Breast epithelium (tissue), 4 donors: ENCODE measurements around the gene ARHGEF4. TPM values are rescaled to one million over a fixed set of nuclear protein-coding genes. Genes with fewer than 3 reads are reported as not detected.

Source experiments
- DNase-seq, 2 donors: peaks; one replicate each; pipeline ENCODE4 v3.0.0-alpha.2; 2019; ENCODE audit warnings: low spot score in 2 of 2
- H3K27ac ChIP-seq, 2 donors: fragments of 200-600 bp; sonication (generic) in 1 of 2; one replicate each; pipeline ENCODE4 v1.5.1; 2016 to 2019; ENCODE audit warnings: mild to moderate bottlenecking in 1 of 2
- H3K27me3 ChIP-seq, 2 donors: fragments of 200-600 bp; sonication (generic) in 1 of 2; one replicate each; pipeline versions ENCODE4 v1.5.1 to v1.6.0; 2017 to 2019; ENCODE audit warnings: control low read depth in 1 of 2, mild to moderate bottlenecking in 1 of 2
- H3K36me3 ChIP-seq: fragments of 200-600 bp; one replicate; pipeline ENCODE4 v1.5.1; 2019
- H3K4me1 ChIP-seq, 2 donors: fragments of 200-600 bp; sonication (generic); one replicate each; pipeline ENCODE4 v1.5.1; 2016 to 2019; ENCODE audit warnings: control low read depth in 1 of 2
- H3K4me3 ChIP-seq, 3 donors: fragments of 200-600 bp; sonication (generic); 1 replicate in 2 of 3; 2 replicates in 1 of 3; pipeline ENCODE4 v1.5.1; 2016 to 2019; ENCODE audit warnings: mild to moderate bottlenecking in 3 of 3, moderate library complexity in 2 of 3
- H3K9me3 ChIP-seq, 2 donors: fragments of 200-600 bp; sonication (generic) in 1 of 2; one replicate each; pipeline ENCODE4 v1.5.1; 2016 to 2019; ENCODE audit warnings: control low read depth in 1 of 2
- CTCF ChIP-seq, 3 donors: fragments of 450-650 bp; IDR thresholded peaks; one replicate each; pipeline ENCODE4 v1.5.1; 2016 to 2017; ENCODE audit warnings: antibody characterized with exemption in 3 of 3, mild to moderate bottlenecking in 3 of 3, moderate library complexity in 3 of 3
- POLR2A ChIP-seq: fragments of 450-650 bp; IDR thresholded peaks from one replicate; pipeline ENCODE4 v1.6.1; 2016; ENCODE audit warnings: antibody characterized with exemption, mild to moderate bottlenecking, moderate library complexity
- POLR2AphosphoS5 ChIP-seq, 3 donors: sonication (generic); formaldehyde crosslinking; IDR thresholded peaks; one replicate each; pipeline ENCODE4 v1.6.1; 2017; ENCODE audit warnings: antibody characterized with exemption in 3 of 3
- intact Hi-C: fragments of 100-400 bp; cut with DNase I; formaldehyde crosslinking; loops from one replicate; pipeline ENCODE4 v1.15.1; 2023; ENCODE audit warnings: low total_unique reads
- total RNA-seq, 3 donors: library from RNA; depleted of rRNA; stranded (reverse); fragments of >200 nt; gene quantifications; one replicate each; pipeline ENCODE4 v1.1.0, GENCODE V29; 2016

Gene ARHGEF4
- total RNA-seq, 3 donors from 2014 or later: 7.5 to 10.1 (median 8.0) TPM

GRCh38 chr2:130849896-130850787 lies 13.4 kb downstream of the ARHGEF4 start:
- no peak for DNase-seq
- intact Hi-C loops: no loop called here

GRCh38 chr2:130850788-130851623 lies 14.3 kb downstream of the ARHGEF4 start:
- H3K36me3 ChIP-seq: no peaks in the 10 kb centered on the region
- no peak overlapping the region for H3K4me3 ChIP-seq
- no peaks in the 10 kb centered on the region for H3K27me3 ChIP-seq
- H3K27ac ChIP-seq: no peak overlapping the region
- no peak for DNase-seq
- TF ChIP-seq POLR2A: no peak
- TF ChIP-seq CTCF (IDR thresholded peaks at IDR 0.05): no peak
- no peak for TF ChIP-seq POLR2AphosphoS5 (IDR thresholded peaks at IDR 0.05)
- no peaks in the 10 kb centered on the region for H3K9me3 ChIP-seq
- no peaks in the 10 kb centered on the region for H3K4me1 ChIP-seq
- intact Hi-C loops: no loop called here

More at GRCh38 chr2:130849896-130850787, 13.4 kb downstream of the ARHGEF4 start:
- no peaks in the 10 kb centered on the region for H3K4me1 ChIP-seq
- TF ChIP-seq CTCF (IDR thresholded peaks at IDR 0.05): no peak
- TF ChIP-seq POLR2A: no peak
- no peak for TF ChIP-seq POLR2AphosphoS5 (IDR thresholded peaks at IDR 0.05)
- no peaks in the 10 kb centered on the region for H3K9me3 ChIP-seq
- no peaks in the 10 kb centered on the region for H3K36me3 ChIP-seq
- H3K4me3 ChIP-seq: no peak overlapping the region
- no peak overlapping the region for H3K27ac ChIP-seq
- H3K27me3 ChIP-seq: no peaks in the 10 kb centered on the region

GRCh38 chr2:130851624-130852382 lies 15.1 kb downstream of the ARHGEF4 start:
- DNase-seq: no peak
- Histone ChIP-seq H3K4me1 (no peaks in the 10 kb centered on the region), H3K4me3 (no peak overlapping the region), H3K27ac (no peak overlapping the region), H3K36me3 (no peaks in the 10 kb centered on the region), H3K9me3 (no peaks in the 10 kb centered on the region), H3K27me3 (no peaks in the 10 kb centered on the region)
- intact Hi-C loops: no loop called here
- no peak for TF ChIP-seq CTCF (IDR thresholded peaks at IDR 0.05)
- no peak for TF ChIP-seq POLR2A
- no peak for TF ChIP-seq POLR2AphosphoS5 (IDR thresholded peaks at IDR 0.05)

- no peaks in the 10 kb centered on the region for H3K4me1 ChIP-seq
- TF ChIP-seq POLR2AphosphoS5 (IDR thresholded peaks at IDR 0.05) (no peak), POLR2A (no peak), CTCF (IDR thresholded peaks at IDR 0.05) (no peak)
- no peak overlapping the region for H3K4me3 ChIP-seq
- H3K27me3 ChIP-seq: no peaks in the 10 kb centered on the region
- H3K36me3 ChIP-seq: no peaks in the 10 kb centered on the region
- H3K27ac ChIP-seq: no peak overlapping the region
- DNase-seq: no peak
- intact Hi-C loops: no loop called here
- H3K9me3 ChIP-seq: no peaks in the 10 kb centered on the region
Observed at GRCh38 chr2:130852521-130853115, 15.9 kb downstream of the ARHGEF4 start.
